Retinal pigment epithelial cell (primary cell): Measurements from ENCODE around the gene TMEM245.

ENCODE experiments used
- DNase-seq: peaks from one replicate; pipeline ENCODE4 v3.0.0-alpha.2; 2010; ENCODE audit warnings: low read depth
- H3K4me3 ChIP-seq: 2 replicates; pipeline ENCODE4 v1.5.1; 2011; ENCODE audit warnings: mild to moderate bottlenecking, low read length, control low read depth, moderate library complexity
- CTCF ChIP-seq: conservative IDR thresholded peaks from 2 replicates; pipeline ENCODE4 v1.5.1; 2011; ENCODE audit warnings: low read depth, low read length, control low read depth, inconsistent platforms

TMEM245 gene

GRCh38 chr9:109005678-109006077, 114.1 kb downstream of the TMEM245 start:
- no peak for DNase-seq
- no peak for TF ChIP-seq CTCF
- H3K4me3 ChIP-seq = no peak overlapping the region

DNA sequence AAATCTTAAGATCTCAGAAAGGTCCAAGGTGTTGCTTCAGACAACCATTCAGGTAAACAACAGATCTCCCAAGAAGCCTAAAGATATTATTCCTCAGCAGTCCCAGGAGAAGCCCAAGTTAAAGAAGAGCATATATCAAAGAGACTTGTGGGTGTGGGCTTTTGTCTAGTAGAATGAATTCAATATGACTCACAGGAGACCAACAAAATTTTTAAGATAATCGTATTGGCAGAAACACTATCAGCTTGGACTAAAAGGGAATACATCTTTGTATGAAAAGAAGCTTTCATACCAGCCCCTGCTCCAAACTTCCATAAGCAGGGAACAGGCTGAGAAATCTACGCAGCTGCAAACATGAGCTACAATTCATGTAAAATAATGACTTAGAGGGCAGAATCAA, 116.6 kb downstream of the TMEM245 start:
- TF ChIP-seq CTCF = no peak
- no peak for DNase-seq
- H3K4me3 ChIP-seq = no peak overlapping the region

DNA sequence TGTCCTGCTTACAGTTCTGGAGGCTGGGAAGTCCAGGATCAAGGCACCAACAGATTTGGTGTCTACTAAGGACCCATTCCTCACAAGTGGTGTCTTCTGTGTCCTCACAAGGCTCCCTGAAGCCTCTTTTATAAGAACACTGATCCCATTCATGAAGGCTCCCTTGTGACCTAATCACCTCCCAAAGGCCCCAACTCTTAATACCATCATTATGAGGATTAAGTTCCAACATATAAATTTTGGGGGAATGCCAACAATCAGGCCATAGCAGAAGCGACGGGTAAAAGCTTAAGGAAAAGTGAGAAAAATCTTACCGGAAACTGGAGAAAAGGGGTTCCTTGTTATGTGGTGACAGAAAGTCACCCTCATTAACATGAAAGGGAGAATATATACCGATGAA, 117.6 kb downstream of the TMEM245 start:
- peak; percentile 94 for DNase-seq
- no peak for TF ChIP-seq CTCF
- no peak overlapping the region for H3K4me3 ChIP-seq

GRCh38 chr9:109001275-109001676, 118.5 kb downstream of the TMEM245 start:
- peak; percentile 43 for DNase-seq
- H3K4me3 ChIP-seq = no peak overlapping the region
- TF ChIP-seq CTCF = no peak

GRCh38 chr9:108997112-108997511, 122.6 kb downstream of the TMEM245 start:
- H3K4me3 ChIP-seq = no peak overlapping the region
- no peak for TF ChIP-seq CTCF
- DNase-seq = no peak

DNA sequence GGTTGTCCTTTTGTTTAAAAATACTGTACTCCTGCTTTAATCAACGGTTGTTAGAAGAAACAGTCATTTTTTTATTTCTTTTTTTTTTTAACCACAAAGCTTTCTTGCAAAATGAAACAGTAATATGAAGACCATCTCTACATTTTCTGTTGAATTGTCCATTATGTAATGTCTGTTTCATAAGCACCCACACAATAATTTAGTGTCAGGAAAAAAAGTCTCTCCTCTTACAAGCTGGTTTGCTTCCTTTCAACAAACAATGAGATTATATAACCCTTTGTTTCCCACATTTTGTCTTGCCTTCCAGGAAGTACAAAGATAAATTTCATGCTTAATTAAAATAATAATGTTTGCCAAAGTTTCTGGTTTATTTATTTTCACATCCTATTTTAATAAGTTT, 123.1 kb downstream of the TMEM245 start:
- TF ChIP-seq CTCF = no peak
- DNase-seq = no peak
- no peak overlapping the region for H3K4me3 ChIP-seq

- DNase-seq = no peak
- no peak for TF ChIP-seq CTCF
- H3K4me3 ChIP-seq = no peak overlapping the region
These were observed 125.1 kb downstream of the TMEM245 start for GRCh38 chr9:108994695-108995094.
